GM21529 (cell line): Measurements from ENCODE around the gene ANTXR1.

Experiments
- ATAC-seq: cut with Tn5 transposase; IDR thresholded peaks from one replicate; pipeline ENCODE4 v1.9.1; 2021; ENCODE audit not compliant: unreplicated experiment

Gene ANTXR1

DNA sequence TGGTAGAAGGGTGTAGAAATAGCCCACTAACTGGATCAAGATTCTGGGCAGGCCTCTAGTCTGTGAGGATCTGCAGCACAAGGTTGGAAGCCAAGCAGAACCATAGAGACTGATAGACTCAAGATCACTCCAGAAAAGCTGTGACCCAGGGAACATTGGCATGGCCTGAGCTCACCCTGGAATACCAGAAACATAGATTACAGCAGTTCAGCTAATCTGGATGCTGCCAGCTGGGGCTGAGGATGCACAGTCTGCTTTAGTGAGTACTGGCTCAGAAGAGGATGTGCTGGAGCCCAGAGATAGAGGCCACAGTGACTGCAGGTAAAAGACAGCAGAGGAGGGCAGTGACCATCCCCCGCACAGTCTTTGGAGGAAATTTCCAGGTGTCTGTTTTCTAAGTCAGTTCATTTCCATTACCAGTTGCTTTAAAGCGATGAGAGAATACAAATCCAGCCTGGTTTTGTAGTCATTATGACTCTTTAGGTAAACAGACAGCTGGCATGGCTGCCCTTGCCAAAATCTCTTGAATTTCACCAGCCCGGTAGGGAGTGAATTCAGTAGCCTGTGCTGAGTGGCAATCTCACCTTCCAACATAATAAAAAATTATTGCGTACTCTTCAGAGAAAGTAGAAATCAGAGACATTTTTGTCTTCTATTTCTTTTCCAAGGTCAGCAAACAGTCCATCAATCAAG, 119.2 kb downstream of the ANTXR1 start:
- no peak for ATAC-seq

DNA sequence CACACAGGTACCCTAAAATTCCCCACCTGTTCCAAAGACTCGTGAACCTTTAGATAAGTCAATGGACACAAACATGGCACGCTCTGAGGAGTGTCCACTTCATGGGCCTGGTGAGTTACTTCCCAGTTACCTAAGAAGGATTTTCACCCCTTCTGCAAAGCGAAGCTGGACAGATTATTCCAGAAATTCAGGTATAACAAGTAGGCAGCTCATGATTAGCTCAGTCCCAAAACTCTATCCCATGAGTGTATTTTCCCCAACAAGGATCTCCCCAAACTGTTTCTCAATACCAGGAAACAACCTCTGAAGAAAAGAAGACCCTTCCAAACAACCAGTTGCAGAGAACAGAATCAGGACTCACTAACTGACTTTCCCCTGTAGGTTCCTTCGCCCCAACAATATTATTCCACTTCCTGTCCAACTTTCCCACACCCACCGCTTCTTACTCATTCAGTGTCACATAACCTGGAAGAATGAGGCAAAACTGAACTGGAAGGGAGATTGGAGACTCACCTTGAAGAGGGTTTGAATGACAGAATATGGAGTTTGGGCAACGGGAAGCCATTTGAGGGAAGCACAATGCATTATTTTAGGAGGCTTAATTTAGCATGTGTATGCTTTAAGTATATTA, 120.1 kb downstream of the ANTXR1 start:
- ATAC-seq, result no peak

DNA sequence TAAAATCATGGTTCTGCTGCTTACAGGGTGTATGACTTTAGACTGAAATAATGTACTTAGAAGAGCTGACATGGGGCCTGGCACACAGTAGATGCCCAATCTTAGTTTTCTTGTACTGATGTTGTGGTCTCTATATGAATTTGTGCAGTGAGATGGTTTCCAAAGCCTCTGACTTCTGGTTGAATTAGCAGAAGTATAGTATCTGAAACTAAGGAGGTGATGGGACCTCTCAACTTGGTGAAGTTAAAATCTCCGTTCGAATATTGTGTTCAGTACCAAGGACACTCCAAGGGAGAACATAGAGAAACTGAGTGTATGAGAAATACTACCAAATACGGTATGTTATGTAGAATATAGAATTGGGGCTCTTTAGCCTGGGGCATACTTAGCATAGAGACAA, 120.9 kb downstream of the ANTXR1 start:
- no peak for ATAC-seq

DNA sequence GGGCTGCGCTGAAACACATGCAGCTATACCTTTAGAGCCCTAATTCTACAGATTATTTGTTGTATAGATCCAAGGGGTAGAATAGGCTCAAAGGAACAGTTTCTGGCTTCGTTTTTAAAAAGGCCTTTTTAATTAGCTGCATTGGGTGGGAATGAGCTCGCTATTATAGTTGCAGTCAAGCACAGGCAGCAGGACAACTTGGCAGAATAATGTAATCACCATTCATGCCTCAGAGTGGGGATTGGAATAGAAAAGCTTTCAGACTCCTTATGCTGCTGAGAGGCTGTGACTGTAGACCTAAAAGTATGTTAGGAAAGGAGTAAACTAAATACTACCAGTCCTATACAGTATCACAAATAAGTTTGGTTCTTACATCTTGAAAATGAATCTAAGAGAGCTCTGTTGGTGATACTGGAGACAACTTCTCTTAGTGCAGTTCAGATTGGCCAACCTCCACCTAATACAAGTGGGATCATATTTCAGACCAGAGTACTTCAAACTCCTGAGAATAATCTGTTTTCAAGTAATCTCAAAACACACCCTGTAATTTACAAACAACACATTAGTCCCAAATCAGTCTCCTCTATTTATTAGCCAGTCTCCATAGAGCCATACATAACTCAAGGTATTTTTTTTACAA, 121.4 kb downstream of the ANTXR1 start:
- ATAC-seq, result no peak

DNA sequence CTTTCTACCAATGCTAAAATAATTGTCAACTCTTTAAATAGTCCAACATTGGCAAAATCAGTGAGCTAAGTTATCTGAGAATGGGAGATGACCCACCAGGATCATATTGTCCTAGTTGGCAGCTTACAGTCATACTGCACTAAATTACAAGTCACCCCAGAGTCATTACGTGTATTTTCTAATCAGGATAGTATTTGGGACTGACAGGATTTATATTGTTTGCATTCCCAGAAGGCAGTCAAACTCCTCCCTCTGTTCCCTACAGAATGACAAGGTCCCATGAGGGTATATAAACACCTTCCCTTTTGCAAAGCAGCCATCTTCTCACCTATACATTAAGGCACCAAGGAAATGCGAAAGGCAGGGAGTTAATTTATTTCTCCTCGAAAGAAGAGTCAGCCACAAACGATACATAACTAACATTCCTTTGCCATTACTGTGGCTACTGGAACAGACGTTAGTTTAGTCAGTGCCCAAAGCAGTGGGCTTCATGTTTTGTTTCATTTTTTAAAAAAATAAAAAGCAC, 125.3 kb downstream of the ANTXR1 start:
- no peak for ATAC-seq

DNA sequence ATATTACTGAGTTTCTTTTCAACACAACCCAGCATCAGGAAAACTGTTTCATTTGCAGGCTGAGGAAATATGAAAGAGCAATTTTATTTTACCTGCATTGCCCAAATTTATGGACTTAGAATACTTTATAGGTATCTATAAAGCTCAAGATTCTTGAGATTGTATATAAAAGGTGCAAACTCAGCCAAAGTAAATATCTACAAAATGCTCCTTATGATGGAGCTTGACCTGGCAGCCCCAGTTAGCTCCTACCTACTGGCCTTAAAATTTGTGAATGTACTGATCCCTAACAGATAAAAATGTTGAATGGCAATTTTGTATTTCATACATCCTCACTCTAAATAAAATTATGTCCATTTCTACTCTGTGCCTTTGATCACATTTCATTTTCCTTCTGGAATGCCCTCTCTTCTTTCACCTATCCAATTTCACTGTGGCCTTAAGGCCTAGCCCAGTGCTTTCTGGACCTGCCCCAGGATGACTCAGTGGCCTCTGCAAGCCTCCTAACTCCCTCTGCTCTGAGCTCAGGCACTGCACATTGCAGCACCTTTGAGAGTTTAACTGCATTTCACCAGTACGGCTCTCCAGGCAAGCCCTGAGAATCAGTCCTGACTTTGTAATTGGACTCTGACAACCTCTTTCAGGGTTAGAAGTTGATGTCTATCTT, 125.9 kb downstream of the ANTXR1 start:
- no peak for ATAC-seq

DNA sequence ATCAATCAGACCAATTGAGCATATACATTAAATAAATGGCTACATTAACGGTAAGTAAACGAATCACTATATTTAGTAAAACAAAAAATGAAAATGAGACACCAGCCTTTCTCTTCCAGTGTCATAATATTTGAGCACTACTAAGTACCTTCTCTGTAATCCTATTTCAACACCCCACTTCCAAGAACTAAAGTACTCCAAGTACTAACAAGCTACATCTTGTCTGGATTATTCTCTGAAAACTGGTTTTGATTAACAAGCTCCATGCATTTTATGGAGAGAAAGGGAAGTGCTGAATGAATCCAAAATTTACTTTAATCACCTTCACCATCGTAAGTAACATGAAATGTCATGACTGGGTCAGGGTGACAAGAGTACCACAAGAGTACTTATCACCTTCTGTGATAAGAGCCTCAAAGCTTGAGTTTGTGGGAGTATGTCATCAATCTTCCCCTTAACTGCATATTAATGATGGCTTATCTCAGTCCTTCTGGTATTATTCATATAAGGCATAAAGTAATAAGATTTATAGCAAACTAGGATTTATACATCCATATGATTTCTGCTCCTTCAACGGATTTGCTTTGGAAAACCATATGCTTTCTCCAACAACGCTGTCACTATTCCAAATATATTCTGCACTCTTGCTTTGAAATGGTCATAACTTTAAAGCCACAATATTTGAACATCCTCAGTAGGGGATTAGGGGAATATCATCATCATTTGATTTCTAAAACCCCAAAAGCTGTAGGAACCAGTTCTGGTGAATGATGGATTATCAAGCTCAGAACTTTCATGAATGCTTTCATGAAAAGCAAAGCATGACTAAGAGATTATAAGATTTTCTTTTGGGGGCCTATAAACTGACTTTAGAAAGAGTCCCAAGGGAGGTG, 127.0 kb downstream of the ANTXR1 start:
- no peak for ATAC-seq

DNA sequence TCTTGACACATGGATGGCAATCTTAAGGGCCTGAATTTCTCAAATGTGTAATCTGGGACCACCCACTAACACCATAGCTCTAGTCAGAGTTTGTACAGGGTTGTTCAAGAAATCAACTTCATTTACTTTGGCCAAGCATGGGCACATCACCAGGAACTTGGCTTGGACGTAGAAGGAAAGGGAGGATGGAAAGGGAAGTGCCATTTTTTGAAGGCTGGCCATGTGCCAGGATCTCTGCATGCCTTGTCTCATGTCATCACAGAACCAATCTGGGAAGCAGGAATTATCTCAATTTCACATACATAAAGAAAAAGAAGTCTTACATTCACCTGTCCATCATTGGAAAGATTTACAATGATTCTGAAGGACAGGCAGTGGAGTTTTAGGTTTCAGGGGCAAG, 128.1 kb downstream of the ANTXR1 start:
- ATAC-seq, result no peak

DNA sequence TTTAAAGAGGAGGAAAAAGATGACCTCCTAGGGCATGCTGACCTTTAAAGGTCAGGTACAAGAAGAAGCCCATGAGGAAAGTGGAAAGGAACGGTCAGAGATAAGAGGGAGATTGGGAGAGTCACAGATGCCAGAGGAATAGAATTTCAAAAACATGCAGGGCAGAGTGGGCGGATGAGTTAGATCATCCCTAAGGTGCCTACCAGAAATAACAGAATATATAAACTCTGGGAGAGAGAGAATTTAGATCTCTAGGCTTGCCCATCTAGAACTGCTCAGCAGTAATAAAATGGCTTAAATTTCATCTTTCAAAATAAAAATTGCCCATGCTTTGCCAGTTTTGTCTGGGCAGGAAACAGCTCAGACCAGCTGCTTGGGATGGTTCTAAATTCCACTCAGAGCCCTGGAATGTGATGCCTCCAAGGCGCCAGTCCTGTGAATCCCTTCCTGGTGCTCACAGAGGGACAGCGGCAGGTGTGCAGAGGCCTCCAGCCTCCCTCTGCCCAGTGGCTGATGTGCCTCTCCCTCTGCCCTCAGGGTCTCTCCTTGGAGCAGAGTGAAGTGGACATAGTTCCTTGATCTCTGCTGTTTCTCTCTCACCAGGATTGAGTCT, 130.9 kb downstream of the ANTXR1 start:
- ATAC-seq, result no peak

DNA sequence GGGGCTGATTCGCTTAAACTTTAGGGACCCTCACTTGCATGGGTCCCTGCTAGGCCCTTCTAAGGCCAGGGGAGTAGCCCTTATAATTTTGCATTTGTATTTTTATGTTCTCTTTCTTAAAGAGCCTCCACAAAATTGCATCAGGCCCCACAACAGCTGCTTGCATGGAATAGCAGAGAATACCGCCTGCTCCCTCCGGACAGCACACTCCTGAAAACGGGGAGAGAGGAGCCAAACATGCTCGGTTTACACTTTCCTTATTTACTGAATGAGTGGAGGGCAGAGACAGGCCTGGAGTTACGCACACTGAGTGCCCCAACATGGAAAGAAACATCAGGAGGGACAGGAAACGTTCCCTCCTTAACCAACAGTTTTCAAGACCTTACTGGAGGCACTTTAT, 132.2 kb downstream of the ANTXR1 start:
- ATAC-seq, result no peak

DNA sequence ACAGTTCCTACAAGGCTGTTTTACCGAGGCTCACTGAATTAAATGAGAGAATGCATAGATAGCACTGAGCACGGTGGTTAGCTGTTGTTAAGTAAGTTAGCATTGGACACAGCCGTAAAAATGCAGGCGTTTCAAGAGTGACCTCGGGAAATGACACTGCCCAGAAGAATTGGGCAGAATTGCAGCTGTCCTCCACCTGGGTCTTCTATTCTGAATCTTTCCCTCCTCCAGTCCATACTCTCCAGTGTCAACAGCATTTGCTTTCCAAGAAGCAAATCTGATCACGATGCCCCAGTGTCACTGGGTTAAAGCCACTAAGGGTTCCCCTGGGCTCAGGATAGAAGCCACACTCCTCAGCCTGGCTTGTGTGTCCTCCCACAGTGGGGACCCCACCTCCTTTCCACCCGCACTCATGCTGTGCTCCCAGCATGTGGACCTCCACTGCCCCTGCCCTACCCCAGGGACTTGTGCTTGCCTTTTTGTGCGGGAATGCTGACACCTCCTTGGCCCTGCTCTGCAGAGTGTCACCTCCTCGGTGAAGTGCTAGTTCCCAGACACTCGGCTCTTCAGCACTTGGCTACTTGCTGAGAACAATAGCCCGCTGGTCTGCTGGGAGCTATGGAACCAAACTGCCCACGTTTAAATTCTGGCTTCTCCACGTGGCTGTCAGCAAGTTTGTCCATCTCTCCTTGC, 135.0 kb downstream of the ANTXR1 start:
- ATAC-seq, result no peak

DNA sequence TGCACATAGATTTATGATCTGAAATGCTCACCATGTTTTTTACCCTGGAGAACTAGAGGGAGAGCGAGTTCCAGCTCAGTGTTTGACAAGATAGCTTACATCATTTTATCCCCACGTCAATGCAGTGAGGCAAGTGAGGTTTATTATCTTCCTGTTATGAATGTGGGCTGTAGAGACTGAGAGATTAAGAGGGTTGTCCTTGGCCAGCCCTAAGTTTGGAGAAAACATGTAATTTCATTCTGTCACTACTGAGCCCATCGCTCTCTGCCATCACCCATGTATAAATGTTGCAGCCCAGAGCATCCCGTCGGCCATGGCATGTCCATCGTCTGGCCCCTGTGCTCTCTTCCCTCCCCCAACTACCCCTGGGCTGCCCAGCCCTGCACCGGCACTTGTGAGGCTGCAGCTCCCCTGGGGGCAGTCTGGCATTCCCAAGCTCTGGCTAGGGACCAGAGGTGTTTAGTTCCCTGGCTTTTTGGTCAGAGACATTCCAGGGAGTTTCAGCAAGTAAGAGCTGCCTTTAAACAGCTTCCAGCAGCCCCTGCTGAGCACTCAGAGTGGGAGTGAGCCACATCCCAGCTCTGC, 136.7 kb downstream of the ANTXR1 start:
- ATAC-seq, result no peak

DNA sequence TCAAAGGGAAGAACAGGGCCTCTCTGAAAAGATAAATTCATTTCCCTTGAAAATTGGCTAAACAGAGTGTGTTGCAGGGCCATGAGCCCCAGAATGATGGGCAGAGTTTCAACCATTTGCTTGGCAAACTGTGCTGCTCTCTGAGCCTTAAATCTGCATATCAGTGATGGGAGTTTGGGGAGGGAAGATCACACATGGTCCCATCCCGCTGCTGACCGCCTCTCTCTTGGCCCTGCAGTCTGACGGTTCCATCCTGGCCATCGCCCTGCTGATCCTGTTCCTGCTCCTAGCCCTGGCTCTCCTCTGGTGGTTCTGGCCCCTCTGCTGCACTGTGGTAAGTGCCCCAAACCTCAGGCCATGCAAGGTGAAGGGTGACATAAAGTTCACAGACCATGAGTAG, 139.0 kb downstream of the ANTXR1 start:
- no peak for ATAC-seq

DNA sequence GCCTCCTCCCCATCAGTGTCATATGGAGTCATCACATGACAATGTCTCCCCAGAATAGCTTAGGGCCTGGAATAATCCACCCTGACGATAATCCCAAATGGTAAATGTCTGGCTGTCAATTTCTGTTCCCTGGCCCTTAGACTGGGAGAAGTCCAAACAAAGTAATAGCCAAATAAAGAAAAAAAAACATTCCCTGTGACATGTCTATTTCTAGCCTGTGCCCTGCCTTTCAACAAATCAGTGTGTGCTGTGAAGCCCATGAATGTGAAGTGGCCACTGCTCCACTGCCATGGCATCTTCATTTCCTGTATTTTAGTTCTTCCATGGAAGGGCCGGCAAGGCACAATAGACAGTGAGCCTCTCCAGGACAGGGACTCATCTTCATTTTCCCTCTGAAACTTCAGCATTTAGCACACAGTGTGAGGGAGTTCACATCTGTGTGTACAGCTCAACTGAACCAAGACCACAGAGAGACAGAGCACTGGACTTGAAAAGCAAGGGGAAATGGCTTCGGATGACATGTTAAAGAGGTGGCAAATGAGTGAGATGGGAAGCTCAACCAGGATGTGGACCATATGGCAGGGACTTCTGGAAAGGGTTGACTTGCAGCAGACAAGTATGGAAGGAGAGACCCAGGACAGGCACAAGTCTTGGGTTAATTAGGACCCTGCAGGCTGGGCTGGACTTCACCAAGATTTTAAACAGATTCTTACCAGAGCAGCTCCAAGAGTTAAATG, 140.0 kb downstream of the ANTXR1 start:
- ATAC-seq, result no peak

DNA sequence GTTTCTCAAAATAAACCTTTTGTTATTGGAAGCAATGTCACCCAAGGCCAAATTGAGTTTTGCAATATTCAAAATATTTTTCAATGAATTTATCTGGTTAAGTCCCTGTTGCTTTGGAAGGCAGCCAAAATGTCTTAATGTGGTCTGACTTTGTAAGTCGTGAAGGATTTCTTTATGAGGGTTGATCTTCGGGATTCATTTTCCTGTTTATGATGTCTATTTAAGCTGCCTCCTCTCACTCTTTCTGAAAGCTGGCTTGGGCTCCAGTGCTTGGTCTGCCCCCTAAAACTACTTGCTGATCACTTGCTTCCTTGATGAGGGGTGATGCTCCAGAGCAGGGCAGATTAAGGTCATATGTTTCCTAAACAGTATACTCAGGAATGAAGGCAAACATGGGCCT, 141.1 kb downstream of the ANTXR1 start:
- ATAC-seq, result no peak

DNA sequence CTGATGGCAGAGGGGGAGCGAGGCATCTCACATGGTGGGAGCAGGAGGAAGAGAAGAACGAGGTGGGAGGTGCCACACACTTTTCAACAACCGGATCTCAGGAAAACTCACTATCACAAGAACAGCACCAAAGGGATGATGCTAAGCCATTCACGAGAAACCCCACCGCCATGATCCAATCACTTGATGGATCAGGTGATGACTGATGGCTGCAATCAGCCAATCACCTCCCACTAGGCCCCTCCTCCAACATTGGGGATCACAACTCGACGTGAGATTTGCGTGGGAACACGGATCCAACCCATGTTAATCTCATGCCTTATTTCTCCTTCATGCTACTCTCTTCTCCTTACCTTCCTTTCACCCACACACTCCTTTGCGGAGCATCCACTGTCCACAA, 143.6 kb downstream of the ANTXR1 start:
- no peak for ATAC-seq

DNA sequence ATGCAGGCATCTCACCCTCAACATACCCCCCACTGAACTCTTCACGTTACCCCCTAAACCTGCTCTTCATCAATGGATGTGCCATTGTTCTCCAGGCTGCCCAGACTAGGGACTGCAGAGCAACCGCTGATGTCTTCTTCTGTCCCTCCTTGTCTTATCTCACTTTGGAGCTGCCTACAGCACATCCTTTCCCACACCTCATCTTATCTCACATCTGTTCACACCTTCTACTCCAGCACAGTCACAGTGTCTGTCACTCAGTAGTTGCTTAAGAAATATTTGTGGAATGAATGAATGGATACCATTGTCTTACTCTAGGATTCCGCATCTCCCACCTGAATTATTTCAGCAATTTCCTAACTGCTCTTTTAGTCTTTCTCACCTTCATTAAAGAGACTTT, 144.5 kb downstream of the ANTXR1 start:
- ATAC-seq, result no peak

DNA sequence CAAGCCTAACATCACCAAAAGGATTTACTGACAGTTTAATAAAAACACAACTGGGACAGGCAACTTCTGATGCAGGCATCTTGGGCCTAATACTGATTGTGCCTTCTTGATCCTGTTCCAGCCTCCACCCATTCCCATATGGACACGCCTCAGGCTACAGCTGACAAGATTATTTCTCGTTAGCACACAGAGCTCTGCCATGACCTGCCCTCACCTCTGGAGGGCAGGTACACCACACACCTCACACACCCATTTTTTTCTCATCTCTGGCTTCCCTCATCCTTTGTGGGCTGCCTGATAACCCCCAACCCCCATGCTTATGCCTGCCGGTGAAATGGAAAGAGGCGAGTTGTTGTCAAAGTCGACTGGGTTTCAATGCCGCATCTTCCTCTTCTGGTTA, 147.0 kb downstream of the ANTXR1 start:
- no peak for ATAC-seq

DNA sequence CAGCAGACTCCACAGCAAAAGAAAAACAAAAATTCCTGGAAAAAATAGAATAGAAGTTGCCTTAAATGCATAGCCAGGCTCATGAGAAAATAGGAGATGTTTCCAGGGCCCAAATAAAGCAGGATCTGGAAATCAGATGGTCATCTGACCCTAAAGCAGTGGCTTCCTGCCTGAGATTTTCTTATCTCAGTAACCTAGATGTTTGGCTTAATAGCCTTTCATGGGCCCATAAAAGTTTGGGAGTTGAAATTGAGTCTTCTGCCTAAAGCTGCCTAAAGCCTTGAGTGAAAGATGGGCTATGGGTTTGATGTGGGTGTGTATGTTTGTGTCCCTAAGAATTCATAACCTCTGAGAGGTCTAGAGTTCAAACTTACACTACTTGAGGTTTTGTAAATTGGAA, 149.1 kb downstream of the ANTXR1 start:
- no peak for ATAC-seq
